B cell (primary cell): Measurements from ENCODE around the gene ANKRD44. TPM values are rescaled to one million over a fixed set of nuclear protein-coding genes. Genes with fewer than 3 reads are reported as not detected.
A peak's percentile ranks its signal among the peaks of the same experiment; 100 is the strongest.

Source experiments
- ATAC-seq: fragments of 200-7000 bp; cut with Tn5 transposase; one replicate; pipeline ENCODE4 v1.10.0; 2021; ENCODE audit warnings: low read depth, mild to moderate bottlenecking, moderate number of reproducible peaks, moderate library complexity
- CTCF ChIA-PET: fragments of 350-600 bp; sonication (Branson Sonifier 250); formaldehyde crosslinking; loops from one replicate; lab custom pipeline; 2021; ENCODE audit warnings: antibody characterized with exemption, inconsistent platforms; lab: Charles Lee
- POLR2A ChIA-PET: fragments of 350-600 bp; sonication (Branson Sonifier 250); formaldehyde crosslinking; loops from one replicate; lab custom pipeline; 2021; ENCODE audit warnings: antibody characterized with exemption; lab: Charles Lee
- DNase-seq: peaks from one replicate; pipeline ENCODE4 v3.0.0; 2013
- H2AFZ ChIP-seq: 2 replicates; pipeline ENCODE4 v1.6.1; 2012; ENCODE audit warnings: mild to moderate bottlenecking, low read depth, low read length; ENCODE audit not compliant: insufficient read depth, poor library complexity, severe bottlenecking
- H3K27ac ChIP-seq, 2 donors: 1 replicate in 1 of 2; 2 replicates in 1 of 2; pipeline ENCODE4 v1.5.1; 2012 to 2013; ENCODE audit warnings: low read length in 2 of 2, mild to moderate bottlenecking in 2 of 2, moderate library complexity in 1 of 2
- H3K27me3 ChIP-seq, 4 experiments: fragments of 200-600 bp in 1 of 4; sonication (generic) in 1 of 4; replicated peaks in 1 of 4; 1 replicate in 2 of 4; 2 replicates in 2 of 4; pipeline versions ENCODE4 v1.6.1 to v1.7.0; 2013 to 2016; ENCODE audit warnings: low read length in 3 of 4, mild to moderate bottlenecking in 2 of 4, mixed read lengths in 1 of 4, moderate library complexity in 1 of 4; ENCODE audit not compliant: insufficient read depth in 4 of 4, control insufficient read depth in 3 of 4; ENCODE audit errors: control extremely low read depth in 1 of 4
- H3K36me3 ChIP-seq, 2 experiments: replicated peaks in 1 of 2; 1 replicate in 1 of 2; 2 replicates in 1 of 2; pipeline versions ENCODE4 v1.6.1 to v1.7.1; 2013; ENCODE audit warnings: low read length in 1 of 2; ENCODE audit not compliant: insufficient read depth in 2 of 2, control insufficient read depth in 1 of 2; ENCODE audit errors: control extremely low read depth in 1 of 2, extremely low read depth in 1 of 2
- H3K4me1 ChIP-seq, 2 donors: fragments of 200-600 bp in 1 of 2; sonication (generic) in 1 of 2; 1 replicate in 1 of 2; 2 replicates in 1 of 2; pipeline versions ENCODE4 v1.5.1 to v1.6.1; 2013 to 2017; ENCODE audit warnings: low read length in 2 of 2; ENCODE audit not compliant: control insufficient read depth in 2 of 2, insufficient read depth in 2 of 2
- H3K4me2 ChIP-seq: replicated peaks from 2 replicates; pipeline ENCODE3; 2012; ENCODE audit warnings: mild to moderate bottlenecking, low read depth, low read length; ENCODE audit not compliant: poor library complexity, severe bottlenecking
- H3K4me3 ChIP-seq, 5 experiments: fragments of 200-600 bp in 1 of 5; sonication (generic) in 1 of 5; 1 replicate in 3 of 5; 2 replicates in 2 of 5; pipeline versions ENCODE4 v1.5.1 to v1.7.0; 2011 to 2016; ENCODE audit warnings: low read length in 4 of 5, mild to moderate bottlenecking in 4 of 5, low read depth in 2 of 5, control low read depth in 1 of 5, moderate library complexity in 1 of 5; ENCODE audit not compliant: insufficient read depth in 1 of 5; ENCODE audit errors: control extremely low read depth in 1 of 5, extremely low read depth in 1 of 5
- H3K79me2 ChIP-seq: fragments of 200-600 bp; sonication (generic); one replicate; pipeline ENCODE4 v1.6.0; 2016; ENCODE audit warnings: low read length; ENCODE audit not compliant: control insufficient read depth, insufficient read depth
- H3K9ac ChIP-seq: fragments of 200-600 bp; sonication (generic); 2 replicates; pipeline ENCODE4 v1.6.1; 2017; ENCODE audit warnings: mild to moderate bottlenecking, low read length, moderate library complexity
- H3K9me3 ChIP-seq, 3 donors: one replicate each; pipeline versions ENCODE4 v1.6.1 to v1.7.1; 2013; ENCODE audit warnings: low read length in 2 of 3; ENCODE audit not compliant: control insufficient read depth in 2 of 3, insufficient read depth in 1 of 3; ENCODE audit errors: control extremely low read depth in 1 of 3
- H4K20me1 ChIP-seq: 2 replicates; pipeline ENCODE4 v1.6.0; 2012; ENCODE audit warnings: mild to moderate bottlenecking, low read length; ENCODE audit not compliant: insufficient read depth, control insufficient read depth, poor library complexity, severe bottlenecking
- H3K27ac Mint-ChIP-seq: one replicate; pipeline ENCODE4 v1.8.0; 2021; ENCODE audit warnings: mixed read lengths
- H3K27me3 Mint-ChIP-seq: one replicate; pipeline ENCODE4 v1.8.0; 2021; ENCODE audit warnings: mixed read lengths
- H3K4me1 Mint-ChIP-seq: one replicate; pipeline ENCODE4 v1.8.0; 2021; ENCODE audit warnings: mixed read lengths
- H3K4me3 Mint-ChIP-seq: one replicate; pipeline ENCODE4 v1.8.0; 2021; ENCODE audit warnings: mixed read lengths
- H3K9me3 Mint-ChIP-seq: one replicate; pipeline ENCODE4 v1.8.0; 2022; ENCODE audit warnings: mixed read lengths; ENCODE audit not compliant: insufficient read depth
- CTCF ChIP-seq: fragments of 200-600 bp; IDR thresholded peaks from one replicate; pipeline ENCODE4 v1.8.0; 2022; ENCODE audit warnings: antibody characterized with exemption, mild to moderate bottlenecking
- EZH2 ChIP-seq: IDR thresholded peaks from 2 replicates; pipeline ENCODE4 v1.6.1; 2012; ENCODE audit warnings: borderline replicate concordance, low read depth, mild to moderate bottlenecking, moderate library complexity, low read length; ENCODE audit not compliant: insufficient read depth, poor library complexity, severe bottlenecking
- WGBS: methylation state at CpG from one replicate; pipeline ENCODE4 v1.1.5; 2013; ENCODE audit warnings: missing lambda C conversion rate; ENCODE audit not compliant: insufficient coverage; 5-methylcytosine and 5-hydroxymethylcytosine counted together
- intact Hi-C: fragments of 100-400 bp; cut with micrococcal nuclease; formaldehyde crosslinking; loops from one replicate; pipeline ENCODE4 v1.10.0; 2022
- polyA plus RNA-seq: library from polyadenylated mRNA; depleted of rRNA; stranded (reverse); fragments of >200 nt; gene quantifications from 2 replicates; pipeline ENCODE4 v1.2.3, GENCODE V29; 2012
- total RNA-seq, 2 donors: library from RNA; stranded (reverse); fragments of 120-200 nt in 1 of 2; gene quantifications; 1 replicate in 1 of 2; 2 replicates in 1 of 2; pipeline versions ENCODE4 v1.2.3 to v1.2.4, GENCODE V29; 2013 to 2022

ANKRD44 gene
- total and polyA plus RNA-seq, 2 donors (not counting 1 experiment from before 2014, with no cell fraction given) = 92.6 to 457 TPM

- Histone ChIP-seq H2AFZ (no peak overlapping the region), H3K9ac (peak overlapping the region; percentile 16), H3K9me3 (no peaks in the 10 kb centered on the region), H3K36me3 (peaks cover 4 to 14% of the 10 kb centered on the region in 2 experiments), H3K4me3 (peak overlapping the region in 1 of 5 experiments; percentile 27), H3K27ac (peak overlapping the region; percentile 94 to 95), H4K20me1 (no peaks in the 10 kb centered on the region), H3K4me2 (peak overlapping the region; percentile 73), H3K4me1 (peaks cover 94 to 95% of the 10 kb centered on the region in 2 donors), H3K79me2 (peaks cover 98% of the 10 kb centered on the region), H3K27me3 (no peaks in the 10 kb centered on the region)
- no peaks in the 10 kb centered on the region for H3K9me3 Mint-ChIP-seq
- intact Hi-C loops = loop anchor here (1.0 kb wide), 1 partner anchor 7 kb away; no protein-coding TSS in a partner anchor
- ATAC-seq = no peak
- ChIA-PET POLR2A (interaction anchor here (2.0 to 2.9 kb wide), 2 partner anchors 10 to 47 kb away, joined by 4 to 10 read pairs; no protein-coding TSS in a partner anchor), CTCF (interaction anchor here (1.1 to 7.3 kb wide), 5 partner anchors 18 to 111 kb away, joined by 3 to 33 read pairs (median 3); no protein-coding TSS in a partner anchor)
- H3K27me3 Mint-ChIP-seq = no peaks in the 10 kb centered on the region
- H3K4me3 Mint-ChIP-seq = peak overlapping the region; percentile 84
- no CpG with 5 or more reads among the region's 3 CpGs for WGBS
- TF ChIP-seq EZH2 (no peak), CTCF (no peak)
- peaks cover 95% of the 10 kb centered on the region for H3K4me1 Mint-ChIP-seq
- peak overlapping the region; percentile 99 for H3K27ac Mint-ChIP-seq
- DNase-seq = no peak
These were observed 101.7 kb downstream of the ANKRD44 start for GRCh38 chr2:197208841-197209240.

DNA sequence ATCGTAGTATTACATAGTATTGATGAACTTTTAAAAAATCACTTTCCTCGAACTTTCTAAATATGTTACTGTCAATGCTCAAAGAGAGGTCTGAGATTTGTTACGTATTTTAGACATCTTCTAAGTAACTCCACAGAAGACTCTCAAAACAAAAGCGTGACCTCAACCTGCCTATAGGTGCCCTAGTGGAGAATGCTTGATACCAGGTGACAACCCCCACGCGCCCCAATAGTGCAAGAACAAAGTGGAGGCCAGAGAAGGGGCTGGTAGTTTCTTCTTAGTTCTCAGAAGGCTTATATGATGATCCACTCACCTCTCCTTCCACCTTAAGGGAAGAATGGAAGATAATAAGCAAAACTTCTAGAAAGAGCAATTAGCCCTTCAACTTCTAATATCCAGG is 102.6 kb downstream of the ANKRD44 start:
- peaks cover 98% of the 10 kb centered on the region for H3K79me2 ChIP-seq
- intact Hi-C loops = loop anchor here (1.0 kb wide), 1 partner anchor 8 kb away; no protein-coding TSS in a partner anchor
- ChIA-PET CTCF (interaction anchor here (0.9 to 7.3 kb wide), 9 partner anchors 9 to 100 kb away, joined by 3 to 33 read pairs (median 4); no protein-coding TSS in a partner anchor), POLR2A (interaction anchor here (2.0 kb wide), 1 partner anchor 48 kb away, joined by 4 read pairs; no protein-coding TSS in a partner anchor)
- H3K27ac ChIP-seq = peak overlapping the region; percentile 94 to 95
- no peaks in the 10 kb centered on the region for H3K27me3 Mint-ChIP-seq
- peak overlapping the region; percentile 73 for H3K4me2 ChIP-seq
- H4K20me1 ChIP-seq = no peaks in the 10 kb centered on the region
- TF ChIP-seq CTCF (no peak), EZH2 (no peak)
- ATAC-seq (no peak), DNase-seq (no peak)
- peaks cover 88 to 91% of the 10 kb centered on the region in 2 donors for H3K4me1 ChIP-seq
- WGBS = no CpG with 5 or more reads among the region's 6 CpGs
- peak overlapping the region; percentile 43 for H2AFZ ChIP-seq
- peaks cover 93% of the 10 kb centered on the region for H3K4me1 Mint-ChIP-seq
- peaks cover 11 to 23% of the 10 kb centered on the region in 2 experiments for H3K36me3 ChIP-seq
- H3K27me3 ChIP-seq = no peaks in the 10 kb centered on the region
- H3K9me3 ChIP-seq = no peaks in the 10 kb centered on the region
- peak overlapping the region; percentile 24 for H3K9ac ChIP-seq
- H3K9me3 Mint-ChIP-seq = no peaks in the 10 kb centered on the region
- H3K27ac Mint-ChIP-seq = peak overlapping the region; percentile 90
- H3K4me3 ChIP-seq = peak overlapping the region in 1 of 5 experiments; percentile 25
- H3K4me3 Mint-ChIP-seq = peak overlapping the region; percentile 69
